Left lung (tissue), 10 donors: ENCODE data around the gene TTC39A. TPM values are rescaled to one million over a fixed set of nuclear protein-coding genes. Genes with fewer than 3 reads are reported as not detected.

Experiments used
- ATAC-seq: fragments of 200-7000 bp; cut with Tn5 transposase; one replicate; pipeline ENCODE4 v1.9.1; 2020; ENCODE audit warnings: moderate library complexity
- DNase-seq, 4 donors: peaks; one replicate each; pipeline ENCODE4 v3.0.0-alpha.2; 2013 to 2020
- H3K27ac ChIP-seq, 2 donors: fragments of 200-600 bp; sonication (generic) in 1 of 2; one replicate each; pipeline versions ENCODE4 v1.5.0 to v1.8.0; 2020 to 2021
- H3K27me3 ChIP-seq, 2 donors: fragments of 200-600 bp; sonication (generic) in 1 of 2; one replicate each; pipeline versions ENCODE4 v1.5.0 to v1.8.0; 2020 to 2021
- H3K36me3 ChIP-seq, 2 donors: fragments of 200-600 bp; sonication (generic) in 1 of 2; one replicate each; pipeline versions ENCODE4 v1.5.0 to v1.8.0; 2020 to 2021
- H3K4me1 ChIP-seq, 2 donors: fragments of 200-600 bp; one replicate each; pipeline ENCODE4 v1.8.0; 2021
- H3K4me3 ChIP-seq, 2 donors: fragments of 200-600 bp; sonication (generic) in 1 of 2; one replicate each; pipeline versions ENCODE4 v1.5.0 to v1.8.0; 2020 to 2021; ENCODE audit warnings: mild to moderate bottlenecking in 1 of 2
- H3K9me3 ChIP-seq, 2 donors: fragments of 200-600 bp; sonication (generic) in 1 of 2; one replicate each; pipeline versions ENCODE4 v1.5.0 to v1.8.0; 2020 to 2021
- intact Hi-C, 2 donors: fragments of 100-400 bp; cut with DNase I; formaldehyde crosslinking; loops; one replicate each; pipeline versions ENCODE4 v1.11.2 to v1.14.2; 2022
- polyA plus RNA-seq, 6 donors: library from polyadenylated mRNA; unstranded; fragments of 120-200 nt; gene quantifications; one replicate each; pipeline ENCODE4 v1.2.1, GENCODE V29; 2013; ENCODE audit not compliant: insufficient read length in 6 of 6
- total RNA-seq, 2 donors: library from RNA; stranded (reverse); fragmentation: NEBNext Ultra II Directional; extraction: Animal tissue kit (Norgen Biotek cat#: 25700); gene quantifications; one replicate each; pipeline ENCODE4 v1.2.1, GENCODE V29; 2021
- TF ChIP-seq, protein P1 (sequence below), 2 donors: fragments of 200-600 bp; sonication (generic) in 1 of 2; IDR thresholded peaks; one replicate each; pipeline versions ENCODE4 v1.5.0 to v1.8.0; 2021; ENCODE audit warnings: antibody characterized with exemption in 2 of 2
- donor health status: DM: no; HTN: yes; CAD: no.
- donor health status: DM: no; HTN: no; CAD: no.

The TTC39A gene
- total and polyA plus RNA-seq, 8 donors = 8.0 to 44.6 (median 10.9) TPM

DNA sequence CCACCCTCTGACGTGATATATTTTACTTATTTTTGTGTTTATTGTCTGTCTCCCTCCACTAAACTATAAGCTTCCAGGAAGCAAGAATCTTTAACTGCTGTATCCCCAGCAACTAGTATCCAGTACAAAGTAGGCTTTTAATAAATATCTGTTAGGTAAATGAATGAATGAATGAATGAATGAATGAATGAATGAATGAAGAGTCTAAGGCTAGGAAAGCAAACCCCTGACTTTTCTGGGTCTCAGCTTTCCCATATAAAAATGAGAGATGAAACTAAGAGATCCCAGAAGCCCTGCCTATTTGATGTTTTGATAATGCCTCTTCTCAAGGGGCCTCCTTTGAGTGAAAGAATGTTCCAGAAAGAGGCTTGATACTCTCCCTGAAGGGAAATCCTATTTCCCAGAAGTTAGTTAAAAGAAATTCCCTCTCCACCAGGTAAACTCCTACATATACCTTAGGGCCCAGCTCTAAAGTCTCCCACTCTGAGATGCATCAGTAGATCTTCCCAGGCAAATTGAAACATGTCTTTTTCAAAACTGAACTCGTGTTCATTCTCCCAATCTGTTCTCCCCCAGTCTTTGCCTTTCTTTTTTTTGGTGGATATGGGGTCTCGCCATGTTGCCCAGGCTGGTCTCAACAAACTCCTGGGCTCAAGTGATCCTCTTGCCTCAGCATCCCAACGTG, 7.8 kb downstream of the TTC39A start:
- no peak for DNase-seq
- Histone ChIP-seq H3K4me3 (no peak overlapping the region), H3K27me3 (no peaks in the 10 kb centered on the region), H3K9me3 (no peaks in the 10 kb centered on the region), H3K36me3 (no peaks in the 10 kb centered on the region), H3K4me1 (no peaks in the 10 kb centered on the region), H3K27ac (no peak overlapping the region)
- TF ChIP-seq, protein P1, sequence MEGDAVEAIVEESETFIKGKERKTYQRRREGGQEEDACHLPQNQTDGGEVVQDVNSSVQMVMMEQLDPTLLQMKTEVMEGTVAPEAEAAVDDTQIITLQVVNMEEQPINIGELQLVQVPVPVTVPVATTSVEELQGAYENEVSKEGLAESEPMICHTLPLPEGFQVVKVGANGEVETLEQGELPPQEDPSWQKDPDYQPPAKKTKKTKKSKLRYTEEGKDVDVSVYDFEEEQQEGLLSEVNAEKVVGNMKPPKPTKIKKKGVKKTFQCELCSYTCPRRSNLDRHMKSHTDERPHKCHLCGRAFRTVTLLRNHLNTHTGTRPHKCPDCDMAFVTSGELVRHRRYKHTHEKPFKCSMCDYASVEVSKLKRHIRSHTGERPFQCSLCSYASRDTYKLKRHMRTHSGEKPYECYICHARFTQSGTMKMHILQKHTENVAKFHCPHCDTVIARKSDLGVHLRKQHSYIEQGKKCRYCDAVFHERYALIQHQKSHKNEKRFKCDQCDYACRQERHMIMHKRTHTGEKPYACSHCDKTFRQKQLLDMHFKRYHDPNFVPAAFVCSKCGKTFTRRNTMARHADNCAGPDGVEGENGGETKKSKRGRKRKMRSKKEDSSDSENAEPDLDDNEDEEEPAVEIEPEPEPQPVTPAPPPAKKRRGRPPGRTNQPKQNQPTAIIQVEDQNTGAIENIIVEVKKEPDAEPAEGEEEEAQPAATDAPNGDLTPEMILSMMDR (IDR thresholded peaks at IDR 0.05) = no peak
- no peak for ATAC-seq
- intact Hi-C loops = no loop called here

DNA sequence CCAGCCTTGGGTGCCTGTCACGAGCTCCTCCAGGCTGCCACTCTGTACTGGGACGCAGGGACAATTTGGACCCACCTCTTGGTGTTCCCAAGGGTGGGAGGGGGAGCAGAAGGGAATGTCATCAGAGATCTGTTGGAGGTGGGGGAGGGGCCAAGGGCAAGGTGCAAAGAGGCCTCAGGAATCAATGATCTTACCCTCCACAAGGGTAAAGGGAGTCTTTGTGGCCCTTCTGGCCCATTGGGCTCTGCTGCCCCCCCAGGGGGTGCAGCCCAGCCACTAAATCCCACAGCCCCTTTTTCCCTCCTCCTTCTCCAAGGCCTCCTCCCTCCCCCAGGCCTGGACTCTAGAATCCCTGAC, 8.5 kb downstream of the TTC39A start:
- no peaks in the 10 kb centered on the region for H3K4me1 ChIP-seq
- H3K36me3 ChIP-seq = no peaks in the 10 kb centered on the region
- no peak for DNase-seq
- ATAC-seq = no peak
- H3K27me3 ChIP-seq = no peaks in the 10 kb centered on the region
- H3K27ac ChIP-seq = no peak overlapping the region
- intact Hi-C loops = no loop called here
- no peaks in the 10 kb centered on the region for H3K9me3 ChIP-seq
- TF ChIP-seq, protein P1 (IDR thresholded peaks at IDR 0.05) = no peak
- H3K4me3 ChIP-seq = no peak overlapping the region

DNA sequence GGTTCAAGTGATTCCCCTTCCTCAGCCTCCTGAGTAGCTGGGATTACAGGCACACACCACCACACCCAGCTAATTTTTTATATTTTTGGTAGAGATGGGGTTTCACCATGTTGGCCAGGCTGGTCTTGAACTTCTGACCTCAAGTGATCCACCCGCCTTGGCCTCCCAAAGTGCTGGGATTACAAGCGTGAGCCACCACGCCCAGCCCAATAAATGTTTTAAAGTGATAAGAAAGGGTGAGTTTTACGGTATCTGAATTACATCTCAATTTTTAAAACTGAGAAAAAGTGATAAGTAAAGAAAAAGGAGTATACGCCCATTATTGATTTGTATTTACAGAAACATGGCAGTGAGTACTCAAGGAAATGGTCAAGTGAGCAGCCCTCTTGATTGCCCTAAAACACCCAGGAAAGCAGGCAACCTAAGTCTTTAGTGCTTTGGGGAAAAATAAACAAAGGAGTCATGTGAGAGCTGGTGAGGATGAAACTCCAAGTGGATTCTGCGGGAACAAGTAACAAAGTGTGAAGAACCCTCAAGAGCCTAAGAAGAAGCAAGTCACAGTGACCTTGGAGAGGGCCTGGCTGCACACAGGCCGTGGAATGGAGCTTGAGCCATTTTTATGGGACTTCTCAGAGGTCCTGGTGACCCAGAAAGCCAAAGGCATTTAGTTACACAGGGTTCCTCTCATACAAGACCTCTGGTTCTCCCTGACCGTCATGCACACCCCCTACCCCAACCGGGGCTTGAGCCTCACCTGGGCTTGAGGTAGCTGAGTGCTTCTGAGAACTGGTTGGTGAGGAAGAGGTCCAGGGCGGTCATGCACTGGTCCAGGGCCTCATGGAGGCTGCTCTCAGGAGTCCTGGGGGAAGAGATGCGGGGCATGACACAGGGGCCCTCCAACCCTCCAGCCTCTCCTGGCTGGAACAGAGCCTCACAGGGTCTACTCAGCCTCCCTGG, 9.1 kb downstream of the TTC39A start:
- Histone ChIP-seq H3K27me3 (no peaks in the 10 kb centered on the region), H3K9me3 (no peaks in the 10 kb centered on the region), H3K4me3 (no peak overlapping the region), H3K4me1 (no peaks in the 10 kb centered on the region), H3K27ac (no peak overlapping the region), H3K36me3 (no peaks in the 10 kb centered on the region)
- DNase-seq (no peak), ATAC-seq (peak; percentile 84)
- TF ChIP-seq, protein P1 (IDR thresholded peaks at IDR 0.05) = no peak
- intact Hi-C loops = no loop called here

DNA sequence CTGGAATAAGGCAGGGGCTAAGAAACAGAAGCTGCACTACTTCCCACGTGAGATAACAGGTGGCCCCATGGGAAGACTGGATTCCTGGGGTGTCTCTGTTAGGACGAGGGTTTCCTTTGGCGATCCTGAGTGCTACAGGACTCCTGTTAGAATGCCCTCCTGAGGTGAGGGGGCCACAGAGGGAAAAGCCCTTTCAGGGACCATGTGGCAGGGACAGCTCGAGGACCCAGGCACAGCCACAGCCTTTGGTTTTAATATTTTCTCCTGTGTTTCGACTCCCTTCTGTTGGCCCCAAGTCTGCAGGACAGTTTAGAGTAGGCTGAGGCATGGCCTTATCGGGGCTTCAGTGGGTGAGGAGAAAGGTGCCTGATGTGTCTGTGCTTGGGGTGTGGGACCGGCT, 12.6 kb downstream of the TTC39A start:
- peaks cover 14 to 22% of the 10 kb centered on the region in 2 donors for H3K4me1 ChIP-seq
- H3K27ac ChIP-seq = no peak overlapping the region
- no peaks in the 10 kb centered on the region for H3K36me3 ChIP-seq
- no peaks in the 10 kb centered on the region for H3K9me3 ChIP-seq
- H3K4me3 ChIP-seq = no peak overlapping the region
- intact Hi-C loops = no loop called here
- TF ChIP-seq, protein P1 (IDR thresholded peaks at IDR 0.05) = no peak
- no peak for ATAC-seq
- no peak for DNase-seq
- H3K27me3 ChIP-seq = no peaks in the 10 kb centered on the region

DNA sequence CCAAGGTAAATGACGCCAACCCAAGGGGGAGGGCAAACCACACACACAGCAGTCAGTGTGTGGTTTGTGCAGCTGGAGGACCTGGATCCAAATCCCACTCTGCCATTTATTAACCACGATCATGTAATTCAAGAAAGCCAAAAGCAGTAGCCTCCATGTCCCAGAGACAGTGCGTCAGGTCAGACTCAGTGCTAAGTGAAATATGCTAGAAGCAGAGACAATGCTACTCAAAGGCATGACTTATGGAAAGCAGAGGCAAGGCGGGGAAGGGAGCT, 13.6 kb downstream of the TTC39A start:
- Histone ChIP-seq H3K27ac (no peak overlapping the region), H3K9me3 (no peaks in the 10 kb centered on the region), H3K4me3 (no peak overlapping the region), H3K36me3 (no peaks in the 10 kb centered on the region), H3K27me3 (no peaks in the 10 kb centered on the region), H3K4me1 (peaks cover 14 to 22% of the 10 kb centered on the region in 2 donors)
- DNase-seq = no peak
- TF ChIP-seq, protein P1 (IDR thresholded peaks at IDR 0.05) = no peak
- intact Hi-C loops = no loop called here
- ATAC-seq = no peak
